HepG2 (cell line): ENCODE results near the gene OCSTAMP. TPM values are rescaled to one million over a fixed set of nuclear protein-coding genes. Genes with fewer than 3 reads are reported as not detected.
A peak's percentile ranks its signal among the peaks of the same experiment; 100 is the strongest.

Experiments
- DDIT3 ChIP-seq: sonication (generic); formaldehyde crosslinking; IDR thresholded peaks from 2 replicates; pipeline ENCODE4 v1.4.0; 2020; ENCODE audit warnings: mild to moderate bottlenecking, missing genetic modification reagents
- DMAP1 ChIP-seq: IDR thresholded peaks from 2 replicates; pipeline ENCODE4 v1.6.1; 2016
- DMTF1 ChIP-seq: sonication (generic); formaldehyde crosslinking; IDR thresholded peaks from 2 replicates; pipeline ENCODE4 v1.4.0; 2020; ENCODE audit warnings: mild to moderate bottlenecking, missing genetic modification reagents
- DNMT1 ChIP-seq: sonication (generic); formaldehyde crosslinking; IDR thresholded peaks from 2 replicates; pipeline ENCODE4 v1.5.1; 2020; ENCODE audit warnings: mild to moderate bottlenecking, missing genetic modification reagents
- ETS1 ChIP-seq: sonication (generic); formaldehyde crosslinking; IDR thresholded peaks from 2 replicates; pipeline ENCODE4 v1.4.0; 2020; ENCODE audit warnings: missing genetic modification reagents
- EZH2 ChIP-seq: conservative IDR thresholded peaks from 2 replicates; pipeline ENCODE4 v1.6.1; 2012; ENCODE audit warnings: mild to moderate bottlenecking, low read depth, low read length, moderate library complexity
- HCFC1 ChIP-seq: fragments of 150-350 bp; IDR thresholded peaks from 2 replicates; pipeline ENCODE4 v1.6.1; 2014; ENCODE audit warnings: low read depth, low read length
- HIC2 ChIP-seq: sonication (generic); formaldehyde crosslinking; IDR thresholded peaks from 2 replicates; pipeline ENCODE4 v1.9.0; 2022; ENCODE audit warnings: low read depth, missing genetic modification reagents
- KLF15 ChIP-seq: sonication (generic); formaldehyde crosslinking; IDR thresholded peaks from 2 replicates; pipeline ENCODE4 v1.8.1; 2023; ENCODE audit warnings: borderline replicate concordance, mild to moderate bottlenecking, inconsistent platforms, missing genetic modification reagents, mixed read lengths
- RFXANK ChIP-seq: IDR thresholded peaks from 2 replicates; pipeline ENCODE4 v1.6.1; 2016
- SALL1 ChIP-seq: sonication (generic); formaldehyde crosslinking; IDR thresholded peaks from 2 replicates; pipeline ENCODE4 v1.8.0; 2022; ENCODE audit warnings: mild to moderate bottlenecking, missing genetic modification reagents
- YY1 ChIP-seq: IDR thresholded peaks from 2 replicates; pipeline ENCODE4 v1.6.1; 2011; ENCODE audit warnings: low read length, low read depth, moderate library complexity, mild to moderate bottlenecking; ENCODE audit not compliant: insufficient read depth, insufficient replicate concordance
- ZBTB3 ChIP-seq: sonication (generic); formaldehyde crosslinking; IDR thresholded peaks from 2 replicates; pipeline ENCODE4 v1.4.0; 2020; ENCODE audit warnings: low read depth, mild to moderate bottlenecking, moderate library complexity, missing genetic modification reagents, borderline replicate concordance
- ZC3H13 ChIP-seq: sonication (generic); formaldehyde crosslinking; IDR thresholded peaks from 2 replicates; pipeline ENCODE4 v1.8.1; 2023; ENCODE audit warnings: mild to moderate bottlenecking, missing genetic modification reagents, moderate library complexity
- ZNF280D ChIP-seq: sonication (generic); formaldehyde crosslinking; IDR thresholded peaks from 2 replicates; pipeline ENCODE4 v1.5.1; 2020; ENCODE audit warnings: mild to moderate bottlenecking, missing genetic modification reagents
- ZNF3 ChIP-seq: IDR thresholded peaks from 2 replicates; pipeline ENCODE4 v1.7.0; 2017; ENCODE audit warnings: inconsistent platforms
- ZNF552 ChIP-seq: sonication (generic); formaldehyde crosslinking; IDR thresholded peaks from 2 replicates; pipeline ENCODE4 v1.9.0; 2022; ENCODE audit warnings: missing genetic modification reagents, mild to moderate bottlenecking, borderline replicate concordance
- ZNF607 ChIP-seq: sonication (generic); formaldehyde crosslinking; IDR thresholded peaks from 2 replicates; pipeline ENCODE4 v1.5.1; 2020; ENCODE audit warnings: missing genetic modification reagents, mild to moderate bottlenecking, borderline replicate concordance
- ZNF747 ChIP-seq: sonication (generic); formaldehyde crosslinking; IDR thresholded peaks from 2 replicates; pipeline ENCODE4 v1.8.1; 2023; ENCODE audit warnings: missing genetic modification reagents, mild to moderate bottlenecking, borderline replicate concordance
- ZNF768 ChIP-seq: sonication (generic); formaldehyde crosslinking; IDR thresholded peaks from 2 replicates; pipeline ENCODE4 v1.4.0; 2020; ENCODE audit warnings: missing genetic modification reagents
- ZNF883 ChIP-seq: sonication (generic); formaldehyde crosslinking; IDR thresholded peaks from 2 replicates; pipeline ENCODE4 v1.5.1; 2020; ENCODE audit warnings: mild to moderate bottlenecking, missing genetic modification reagents; ENCODE audit errors: not compliant biosample characterization
- polyA plus RNA-seq, 8 experiments: library from polyadenylated mRNA; depleted of rRNA in 3 of 8; stranded (reverse) in 7 of 8; unstranded in 1 of 8; fragments of >200 nt; fragmentation: Illumina TruSeq in 4 of 8; extraction: Trizol in 4 of 8; gene quantifications; 2 replicates each; pipeline versions ENCODE4 v1.2.1 to v1.2.3, GENCODE V29; 2011 to 2016; ENCODE audit warnings: low read depth in 4 of 8, missing spikeins in 1 of 8, mixed read lengths in 1 of 8; ENCODE audit not compliant: insufficient read depth in 1 of 8
- total RNA-seq, 5 experiments: library from RNA; depleted of rRNA; stranded (reverse); fragments of >200 nt; fragmentation: Illumina TruSeq; extraction: Trizol; gene quantifications; 2 replicates each; pipeline ENCODE4 v1.2.3, GENCODE V29; 2016; ENCODE audit warnings: low read depth in 1 of 5

OCSTAMP gene
- total and polyA plus RNA-seq, 2 of the 13 experiments (the other 11 are each of a cell fraction or from before 2014, with no cell fraction given) = not detected

GRCh38 chr20:46545077-46545826 is 5.2 kb downstream of the OCSTAMP start (continued):
- TF ChIP-seq ZNF280D = no peak
- TF ChIP-seq DMAP1 (CRISPR knock-in tag) = no peak
- TF ChIP-seq YY1 = no peak
- no peak for TF ChIP-seq HCFC1
- no peak for TF ChIP-seq KLF15 (CRISPR knock-in tag)
- TF ChIP-seq ZBTB3 (CRISPR knock-in tag) = no peak
- TF ChIP-seq SALL1 (CRISPR knock-in tag) = 0 out of 2 replicates have a peak, but pooled peaks have one; percentile 8
- TF ChIP-seq ZNF768 (CRISPR knock-in tag) = no peak
- TF ChIP-seq ZNF883 = peak; percentile 40
- no peak for TF ChIP-seq ZNF552 (CRISPR knock-in tag)
- TF ChIP-seq DDIT3 = no peak
- no peak for TF ChIP-seq ZNF747 (CRISPR knock-in tag)
- TF ChIP-seq DNMT1 (CRISPR knock-in tag) = no peak
- no peak for TF ChIP-seq DMTF1 (CRISPR knock-in tag)
- no peak for TF ChIP-seq ZNF3
- TF ChIP-seq EZH2 = no peak
- TF ChIP-seq ZC3H13 = no peak
- TF ChIP-seq RFXANK (CRISPR knock-in tag) = no peak
- TF ChIP-seq HIC2 (CRISPR knock-in tag) = peak; percentile 57
- TF ChIP-seq ZNF607 (CRISPR knock-in tag) = 0 out of 2 replicates have a peak, but pooled peaks have one; percentile 27
- no peak for TF ChIP-seq ETS1 (CRISPR knock-in tag)
